ENCODE results near the gene SURF1. TPM values are rescaled to one million over a fixed set of nuclear protein-coding genes. Genes with fewer than 3 reads are reported as not detected.

SURF1 gene, protein sequence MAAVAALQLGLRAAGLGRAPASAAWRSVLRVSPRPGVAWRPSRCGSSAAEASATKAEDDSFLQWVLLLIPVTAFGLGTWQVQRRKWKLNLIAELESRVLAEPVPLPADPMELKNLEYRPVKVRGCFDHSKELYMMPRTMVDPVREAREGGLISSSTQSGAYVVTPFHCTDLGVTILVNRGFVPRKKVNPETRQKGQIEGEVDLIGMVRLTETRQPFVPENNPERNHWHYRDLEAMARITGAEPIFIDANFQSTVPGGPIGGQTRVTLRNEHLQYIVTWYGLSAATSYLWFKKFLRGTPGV
- total RNA-seq, result 35.4 and 45.7 TPM in 2 replicates

DNA sequence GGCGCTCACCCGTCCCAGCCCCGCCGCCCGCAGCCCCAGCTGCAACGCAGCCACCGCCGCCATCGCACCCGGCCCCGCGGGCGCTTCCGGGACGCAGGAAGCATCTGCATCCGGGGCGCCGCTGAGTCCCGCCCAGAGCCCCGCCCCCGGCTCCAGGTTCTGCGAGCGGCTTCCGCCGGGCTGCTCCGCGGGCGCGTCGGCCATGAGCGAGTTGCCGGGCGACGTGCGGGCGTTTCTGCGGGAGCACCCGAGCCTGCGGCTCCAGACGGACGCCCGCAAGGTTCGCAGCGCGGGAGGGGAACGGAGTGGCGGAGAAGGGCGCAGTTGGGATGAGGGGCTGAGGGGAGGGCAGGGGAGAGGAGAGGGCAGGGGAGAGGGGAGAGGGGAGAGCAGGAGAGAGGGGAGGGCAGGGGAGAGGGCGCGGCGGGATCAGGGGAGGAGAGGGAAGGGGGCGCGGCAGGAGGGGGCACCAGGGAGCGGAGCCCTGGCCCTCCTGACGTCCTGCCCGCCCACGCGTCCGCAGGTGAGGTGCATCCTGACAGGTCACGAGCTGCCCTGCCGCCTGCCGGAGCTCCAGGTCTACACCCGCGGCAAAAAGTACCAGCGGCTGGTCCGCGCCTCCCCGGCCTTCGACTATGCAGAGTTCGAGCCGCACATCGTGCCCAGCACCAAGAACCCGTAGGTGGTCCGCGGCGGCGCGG, at the start of gene SURF1, which contains the start of gene SURF2:
Gene SURF1 (minus strand): TSS at position 97 of the 701 bp plus-strand sequence. CDS start 34 bp downstream, at position 63.
Gene SURF2 (plus strand): TSS at position 160 of the 701 bp plus-strand sequence. CDS start 43 bp downstream, at position 203.

DNA sequence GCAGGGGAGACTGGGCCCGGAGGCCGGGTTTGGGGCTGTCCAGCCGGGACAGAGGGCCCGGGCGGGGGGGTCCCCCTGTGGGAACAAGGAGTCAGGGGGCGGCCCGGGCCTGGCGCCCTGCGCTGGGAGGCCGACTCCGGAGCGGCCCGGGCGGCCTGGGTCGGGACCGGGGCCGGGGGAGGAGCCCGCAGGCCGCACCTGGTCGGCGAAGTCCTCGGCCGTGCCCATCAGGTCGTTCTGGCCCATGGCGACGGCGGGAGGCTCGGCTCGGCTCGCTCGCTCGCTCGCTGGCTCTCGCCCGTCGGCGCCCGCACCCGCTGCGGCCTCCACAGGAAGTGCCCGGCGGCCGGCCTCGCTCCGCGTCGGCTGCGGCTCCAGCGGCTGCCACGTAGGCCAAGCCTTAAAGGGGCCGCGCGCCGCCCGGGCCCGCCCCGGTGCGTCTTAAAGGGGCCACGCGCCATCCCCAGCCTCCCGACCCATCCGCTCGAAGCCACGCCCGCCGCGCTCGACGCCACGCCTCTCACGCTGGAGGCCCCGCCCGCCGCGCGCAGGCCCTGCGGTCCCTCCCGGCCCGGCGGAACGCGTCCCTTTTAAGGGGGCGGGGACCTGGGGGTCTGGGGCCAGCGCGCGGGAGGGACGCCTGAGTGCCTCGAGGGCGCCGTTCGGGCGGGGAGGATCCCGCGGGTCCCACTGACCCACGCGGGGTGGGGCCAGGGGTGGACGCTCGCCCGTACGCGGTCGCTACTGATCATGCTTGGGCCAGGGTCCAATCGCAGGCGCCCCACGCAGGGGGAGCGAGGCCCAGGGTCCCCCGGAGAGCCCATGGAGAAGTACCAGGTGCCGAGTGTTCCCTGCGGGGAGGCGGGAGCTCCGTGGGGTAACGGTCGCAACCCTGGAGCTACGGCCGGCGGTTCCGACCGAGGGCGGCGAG, 19.7 kb upstream of the SURF1 start, which contains the start of the genes STKLD1 and SURF4:
Gene STKLD1 (plus strand): TSS at position 643 of the 931 bp plus-strand sequence. CDS start 108 bp downstream, at position 751.
Gene SURF4 (minus strand): TSS at position 337 of the 931 bp plus-strand sequence. CDS start 91 bp downstream, at position 246.

DNA sequence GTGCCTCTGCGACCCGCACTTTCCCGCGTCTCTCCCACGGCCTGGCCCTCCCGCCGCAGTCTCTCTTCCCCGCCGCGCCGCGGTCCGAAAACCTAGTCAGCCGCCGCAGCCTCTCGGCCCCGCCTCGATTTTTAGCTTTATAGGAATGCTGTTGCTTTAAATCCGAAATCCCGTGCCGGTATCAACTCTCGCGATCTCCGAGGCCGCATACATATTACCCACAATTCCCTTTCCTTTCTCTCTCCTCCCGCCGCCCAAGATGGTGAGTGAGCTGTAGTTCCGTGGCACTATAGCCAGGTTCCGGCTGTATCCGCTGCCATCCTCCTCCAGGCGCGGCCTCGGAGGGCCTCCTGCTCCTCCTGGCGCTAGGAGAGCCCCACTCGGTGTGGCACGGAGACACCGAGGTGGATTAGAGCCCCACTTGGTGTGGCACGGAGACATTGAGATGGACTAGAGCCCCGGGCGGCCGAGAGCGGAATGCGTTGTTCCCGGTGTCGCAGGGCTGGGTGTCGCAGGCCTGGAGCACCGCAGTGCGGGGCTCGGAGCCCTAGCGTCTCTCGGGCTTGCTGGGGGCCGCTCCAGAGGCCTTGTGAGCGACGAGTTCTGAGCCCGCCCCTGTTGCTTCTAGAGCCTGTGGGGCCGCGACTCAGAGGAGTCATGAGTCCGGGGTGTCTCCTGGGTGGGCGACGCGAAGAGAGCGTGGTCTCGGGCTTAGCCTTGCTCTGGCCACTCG, 8.1 kb downstream of the SURF1 start, which contains the start of the genes MED22 and RPL7A:
Gene MED22 (minus strand): TSS at position 147 of the 733 bp plus-strand sequence. CDS start 1,469 bp downstream, outside the sequence.
Gene RPL7A (plus strand): TSS at position 234 of the 733 bp plus-strand sequence. CDS start 26 bp downstream, at position 260.

DNA sequence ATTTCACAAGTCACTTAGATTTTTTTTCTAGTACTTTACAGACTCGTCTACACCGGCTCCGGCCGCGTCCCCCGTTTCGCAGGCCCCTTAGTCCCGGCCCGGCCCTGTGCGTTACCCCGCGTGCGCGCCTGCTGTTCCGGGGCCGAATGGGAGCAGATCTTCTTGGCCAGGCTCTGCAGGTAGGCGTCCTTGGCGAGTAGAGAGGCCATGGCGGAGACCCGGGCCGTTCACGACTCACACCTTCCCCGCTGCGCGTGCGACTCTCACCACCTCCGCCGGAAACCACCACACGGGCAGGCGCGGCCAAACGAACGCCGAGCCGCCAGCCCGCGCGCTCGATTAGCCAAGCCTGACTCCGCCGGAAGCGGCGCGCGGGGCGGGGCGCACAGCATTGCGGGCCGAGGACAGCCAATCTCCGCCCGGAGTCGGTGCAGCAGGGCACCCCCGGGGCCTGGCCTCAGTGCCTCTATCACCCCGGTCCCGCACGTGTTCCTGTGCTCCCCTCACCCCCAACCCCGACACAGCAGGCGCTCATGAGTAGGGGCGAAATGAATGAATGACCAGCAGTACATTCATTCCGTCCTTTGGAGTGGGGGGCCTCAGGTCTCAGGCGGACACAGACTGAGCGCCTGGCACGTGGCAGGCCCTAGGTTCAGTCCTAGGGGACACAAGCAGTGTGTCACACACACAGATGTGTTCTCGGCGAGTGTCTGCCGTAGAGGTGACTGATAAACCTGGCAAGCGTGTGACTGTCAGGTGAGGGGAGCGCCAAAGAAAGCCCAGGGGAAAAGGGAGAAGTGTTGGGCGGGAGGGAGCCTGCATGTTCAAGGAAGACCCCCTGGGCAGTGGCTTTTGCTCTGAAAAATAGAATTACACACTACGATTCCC, 20.1 kb downstream of the SURF1 start, which contains the start of gene SURF6:
Gene SURF6 (minus strand): TSS at position 265 of the 888 bp plus-strand sequence. CDS start 56 bp downstream, at position 209.

Other genes starting within 250 kb of the SURF1 start
- gene RALGDS, start 235.2 kb downstream of the SURF1 start, total RNA-seq, result 16.5 and 25.2 TPM in 2 replicates
- gene GBGT1, start 192.6 kb downstream of the SURF1 start, total RNA-seq, result 6.8 and 7.8 TPM in 2 replicates
- not detected in 2 replicates for gene OBP2B, start 147.2 kb downstream of the SURF1 start, total RNA-seq
- gene ABO, start 81.3 kb downstream of the SURF1 start, total RNA-seq, result not detected in 2 replicates
- 7.4 and 11.6 TPM in 2 replicates for gene SURF6, start 20.3 kb downstream of the SURF1 start, total RNA-seq
- 7.7 and 9.5 TPM in 2 replicates for gene MED22, start 8.4 kb downstream of the SURF1 start, total RNA-seq
- gene RPL7A, start 8.3 kb downstream of the SURF1 start, total RNA-seq, result 2,732 and 3,145 TPM in 2 replicates
- gene SURF2, start 63 bp upstream of the SURF1 start, total RNA-seq, result 9.8 and 11.6 TPM in 2 replicates
- gene SURF4, start 19.6 kb upstream of the SURF1 start, total RNA-seq, result 474 and 583 TPM in 2 replicates
- gene STKLD1, start 19.9 kb upstream of the SURF1 start, total RNA-seq, result 0.55 and 0.57 TPM in 2 replicates
- gene REXO4, start 61.5 kb upstream of the SURF1 start, total RNA-seq, result 14.5 and 16.3 TPM in 2 replicates
- 1.00 and 2.2 TPM in 2 replicates for gene ADAMTS13, start 65.9 kb upstream of the SURF1 start, total RNA-seq
- gene CACFD1, start 103.5 kb upstream of the SURF1 start, total RNA-seq, result 6.5 and 8.4 TPM in 2 replicates
- gene SLC2A6, start 122.6 kb upstream of the SURF1 start, total RNA-seq, result 12.9 and 14.1 TPM in 2 replicates
- not detected in 2 replicates for gene MYMK, start 168.5 kb upstream of the SURF1 start, total RNA-seq
- gene ADAMTSL2, start 178.2 kb upstream of the SURF1 start, total RNA-seq, result 2.3 TPM in 2 replicates

All from smooth muscle cell of bladder (primary cell).